IPS-15b (cell line): ENCODE data around the gene TMEM217.

Experiments
- H3K27me3 ChIP-seq: one replicate; pipeline ENCODE4 v1.6.1; 2013; ENCODE audit warnings: low read length; ENCODE audit not compliant: control insufficient read depth, insufficient read depth
- H3K36me3 ChIP-seq: one replicate; pipeline ENCODE4 v1.6.1; 2013; ENCODE audit warnings: low read length; ENCODE audit not compliant: control insufficient read depth, insufficient read depth
- H3K4me1 ChIP-seq: one replicate; pipeline ENCODE4 v1.6.1; 2013; ENCODE audit warnings: mild to moderate bottlenecking, low read length; ENCODE audit not compliant: control insufficient read depth, insufficient read depth
- H3K4me3 ChIP-seq: one replicate; pipeline ENCODE4 v1.5.1; 2013; ENCODE audit warnings: low read depth, low read length
- H3K9ac ChIP-seq: one replicate; pipeline ENCODE4 v1.6.1; 2013; ENCODE audit warnings: low read depth, mild to moderate bottlenecking, low read length
- H3K9me3 ChIP-seq: one replicate; pipeline ENCODE4 v1.6.1; 2013; ENCODE audit warnings: mild to moderate bottlenecking, low read length; ENCODE audit not compliant: control insufficient read depth, insufficient read depth

TMEM217 gene

GRCh38 chr6:37222992-37223391 is 35.0 kb downstream of the TMEM217 start:
- no peak overlapping the region for H3K9ac ChIP-seq
- peak overlapping the region; percentile 74 for H3K4me3 ChIP-seq

GRCh38 chr6:37222125-37222967 is 35.6 kb downstream of the TMEM217 start:
- peaks cover 9% of the 10 kb centered on the region for H3K4me1 ChIP-seq
- peak overlapping the region; percentile 9 for H3K9ac ChIP-seq

More at GRCh38 chr6:37222992-37223391, 35.0 kb downstream of the TMEM217 start:
- Histone ChIP-seq H3K27me3 (no peaks in the 10 kb centered on the region), H3K36me3 (no peaks in the 10 kb centered on the region), H3K4me1 (peaks cover 9% of the 10 kb centered on the region), H3K9me3 (no peaks in the 10 kb centered on the region)

GRCh38 chr6:37221585-37222124 is 36.3 kb downstream of the TMEM217 start:
- Histone ChIP-seq H3K4me3 (peak overlapping the region; percentile 74), H3K9ac (peak overlapping the region; percentile 9), H3K27me3 (no peaks in the 10 kb centered on the region), H3K9me3 (no peaks in the 10 kb centered on the region), H3K4me1 (peaks cover 9% of the 10 kb centered on the region), H3K36me3 (no peaks in the 10 kb centered on the region)

More at GRCh38 chr6:37222125-37222967, 35.6 kb downstream of the TMEM217 start:
- Histone ChIP-seq H3K9me3 (no peaks in the 10 kb centered on the region), H3K36me3 (no peaks in the 10 kb centered on the region), H3K27me3 (no peaks in the 10 kb centered on the region), H3K4me3 (peak overlapping the region; percentile 74)

GRCh38 chr6:37218511-37218910 is 39.4 kb downstream of the TMEM217 start:
- Histone ChIP-seq H3K9me3 (no peaks in the 10 kb centered on the region), H3K36me3 (no peaks in the 10 kb centered on the region), H3K4me3 (no peak overlapping the region), H3K4me1 (peaks cover 9% of the 10 kb centered on the region), H3K9ac (no peak overlapping the region), H3K27me3 (no peaks in the 10 kb centered on the region)

- Histone ChIP-seq H3K9ac (no peak overlapping the region), H3K36me3 (no peaks in the 10 kb centered on the region), H3K9me3 (no peaks in the 10 kb centered on the region), H3K4me1 (peaks cover 8% of the 10 kb centered on the region), H3K27me3 (no peaks in the 10 kb centered on the region), H3K4me3 (no peak overlapping the region)
These were observed 39.9 kb downstream of the TMEM217 start for GRCh38 chr6:37218061-37218460.

GRCh38 chr6:37212268-37212667 is 45.7 kb downstream of the TMEM217 start:
- no peaks in the 10 kb centered on the region for H3K36me3 ChIP-seq
- H3K4me1 ChIP-seq: no peaks in the 10 kb centered on the region
- H3K4me3 ChIP-seq: no peak overlapping the region

GRCh38 chr6:37210313-37210968 is 47.5 kb downstream of the TMEM217 start:
- H3K36me3 ChIP-seq: no peaks in the 10 kb centered on the region
- no peaks in the 10 kb centered on the region for H3K4me1 ChIP-seq
- H3K27me3 ChIP-seq: no peaks in the 10 kb centered on the region
- H3K9ac ChIP-seq: no peak overlapping the region
- H3K9me3 ChIP-seq: no peaks in the 10 kb centered on the region
- no peak overlapping the region for H3K4me3 ChIP-seq

More at GRCh38 chr6:37212268-37212667, 45.7 kb downstream of the TMEM217 start:
- no peak overlapping the region for H3K9ac ChIP-seq
- H3K27me3 ChIP-seq: no peaks in the 10 kb centered on the region
- H3K9me3 ChIP-seq: no peaks in the 10 kb centered on the region

- H3K4me1 ChIP-seq: no peaks in the 10 kb centered on the region
- no peak overlapping the region for H3K9ac ChIP-seq
- no peak overlapping the region for H3K4me3 ChIP-seq
- H3K27me3 ChIP-seq: no peaks in the 10 kb centered on the region
- H3K9me3 ChIP-seq: no peaks in the 10 kb centered on the region
- no peaks in the 10 kb centered on the region for H3K36me3 ChIP-seq
These were observed 48.3 kb downstream of the TMEM217 start for GRCh38 chr6:37209461-37210205.

- Histone ChIP-seq H3K9me3 (no peaks in the 10 kb centered on the region), H3K36me3 (no peaks in the 10 kb centered on the region), H3K4me1 (no peaks in the 10 kb centered on the region), H3K27me3 (no peaks in the 10 kb centered on the region), H3K4me3 (no peak overlapping the region), H3K9ac (no peak overlapping the region)
These were observed 49.2 kb downstream of the TMEM217 start for GRCh38 chr6:37208793-37209192.

- Histone ChIP-seq H3K27me3 (no peaks in the 10 kb centered on the region), H3K4me3 (no peak overlapping the region), H3K36me3 (no peaks in the 10 kb centered on the region), H3K9me3 (no peaks in the 10 kb centered on the region), H3K9ac (no peak overlapping the region), H3K4me1 (no peaks in the 10 kb centered on the region)
These were observed 50.0 kb downstream of the TMEM217 start for GRCh38 chr6:37207903-37208456.

GRCh38 chr6:37206622-37207021 is 51.3 kb downstream of the TMEM217 start:
- no peak overlapping the region for H3K4me3 ChIP-seq
- H3K27me3 ChIP-seq: no peaks in the 10 kb centered on the region
- no peaks in the 10 kb centered on the region for H3K9me3 ChIP-seq
- H3K4me1 ChIP-seq: no peaks in the 10 kb centered on the region
- no peak overlapping the region for H3K9ac ChIP-seq
- no peaks in the 10 kb centered on the region for H3K36me3 ChIP-seq
